GM23248 (cell line): ENCODE data around the gene AUP1.

ENCODE experiments used
- EZH2 ChIP-seq: fragments of 200-600 bp; sonication (generic); IDR thresholded peaks from 2 replicates; pipeline ENCODE4 v1.6.1; 2018; ENCODE audit warnings: antibody characterized with exemption, mild to moderate bottlenecking; ENCODE audit not compliant: insufficient read depth, poor library complexity, severe bottlenecking
- EZH2phosphoT487 ChIP-seq: fragments of 200-600 bp; sonication (generic); IDR thresholded peaks from 2 replicates; pipeline ENCODE4 v1.6.1; 2018; ENCODE audit warnings: antibody characterized with exemption, moderate library complexity, mild to moderate bottlenecking, low read depth; ENCODE audit not compliant: insufficient read depth

GRCh38 chr2:74510272-74510671, 19.2 kb downstream of the AUP1 start:
- no peak for TF ChIP-seq EZH2
- TF ChIP-seq EZH2phosphoT487: no peak
